HepG2 (cell line): ENCODE data around the gene EPHA3.

Experiments
- CHCHD3 ChIP-seq: sonication (generic); formaldehyde crosslinking; IDR thresholded peaks from 2 replicates; pipeline ENCODE4 v1.8.0; 2022; ENCODE audit warnings: mild to moderate bottlenecking, missing genetic modification reagents, moderate library complexity
- ESRRA ChIP-seq: sonication (generic); formaldehyde crosslinking; IDR thresholded peaks from 2 replicates; pipeline ENCODE4 v1.5.1; 2020; ENCODE audit warnings: mild to moderate bottlenecking, low read depth, missing genetic modification reagents
- ETV6 ChIP-seq: sonication (generic); formaldehyde crosslinking; conservative IDR thresholded peaks from 2 replicates; pipeline ENCODE4 v1.4.0; 2020; ENCODE audit warnings: missing genetic modification reagents
- FOXK1 ChIP-seq: sonication (generic); formaldehyde crosslinking; IDR thresholded peaks from 2 replicates; pipeline ENCODE4 v1.4.0; 2020; ENCODE audit warnings: low read depth, missing genetic modification reagents, borderline replicate concordance
- HCFC1 ChIP-seq: fragments of 150-350 bp; IDR thresholded peaks from 2 replicates; pipeline ENCODE4 v1.6.1; 2014; ENCODE audit warnings: low read depth, low read length
- JDP2 ChIP-seq: sonication (generic); formaldehyde crosslinking; IDR thresholded peaks from 2 replicates; pipeline ENCODE4 v1.8.1; 2022; ENCODE audit warnings: missing genetic modification reagents, borderline replicate concordance
- KLF6 ChIP-seq: IDR thresholded peaks from 2 replicates; pipeline ENCODE4 v1.8.0; 2016; ENCODE audit warnings: missing biosample characterization, missing genetic modification reagents
- SETDB1 ChIP-seq: sonication (generic); formaldehyde crosslinking; IDR thresholded peaks from 2 replicates; pipeline ENCODE4 v1.5.1; 2020; ENCODE audit warnings: missing genetic modification reagents, mild to moderate bottlenecking, borderline replicate concordance
- TCF7L2 ChIP-seq: IDR thresholded peaks from 2 replicates; pipeline ENCODE4 v1.6.1; 2011; ENCODE audit warnings: mild to moderate bottlenecking, low read depth, low read length, moderate library complexity
- YEATS4 ChIP-seq: sonication (generic); formaldehyde crosslinking; IDR thresholded peaks from 2 replicates; pipeline ENCODE4 v1.4.0; 2020; ENCODE audit warnings: missing genetic modification reagents, borderline replicate concordance
- TF ChIP-seq, protein P1 (sequence below): sonication (generic); formaldehyde crosslinking; conservative IDR thresholded peaks from 2 replicates; pipeline ENCODE4 v1.4.0; 2020; ENCODE audit warnings: missing genetic modification reagents
- TF ChIP-seq, protein P2 (sequence below): sonication (generic); formaldehyde crosslinking; IDR thresholded peaks from 2 replicates; pipeline ENCODE4 v1.4.0; 2020; ENCODE audit warnings: missing genetic modification reagents
- TF ChIP-seq, protein P3 (sequence below): sonication (generic); formaldehyde crosslinking; IDR thresholded peaks from 2 replicates; pipeline ENCODE4 v1.5.0; 2020; ENCODE audit warnings: mild to moderate bottlenecking, missing genetic modification reagents, moderate library complexity

DNA sequence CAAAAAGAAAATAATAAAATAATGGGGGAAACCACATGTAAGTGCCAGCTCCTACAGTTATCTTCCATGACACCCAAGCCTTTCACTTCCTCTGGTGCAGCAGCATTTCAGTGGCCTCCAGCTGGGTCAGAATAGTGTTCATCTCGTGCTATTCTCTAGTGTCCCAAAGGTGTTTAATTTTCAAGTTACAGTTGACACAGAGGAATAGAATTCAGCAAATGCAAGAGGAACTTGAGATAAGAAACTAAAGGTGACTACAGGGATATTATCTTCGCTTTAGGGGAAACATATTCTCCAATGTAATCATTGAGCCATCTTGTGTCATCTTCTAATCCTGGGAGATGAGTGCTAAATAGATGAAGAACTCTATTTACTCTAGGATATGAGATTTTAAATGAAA, 212.8 kb downstream of the EPHA3 start:
- TF ChIP-seq HCFC1 (no peak), JDP2 (CRISPR knock-in tag) (no peak), KLF6 (CRISPR knock-in tag) (no peak), ETV6 (CRISPR knock-in tag) (no peak), ESRRA (CRISPR knock-in tag) (no peak), SETDB1 (CRISPR knock-in tag) (no peak), FOXK1 (CRISPR knock-in tag) (no peak), YEATS4 (no peak), TCF7L2 (no peak), CHCHD3 (CRISPR knock-in tag) (no peak)
- TF ChIP-seq, protein P1, sequence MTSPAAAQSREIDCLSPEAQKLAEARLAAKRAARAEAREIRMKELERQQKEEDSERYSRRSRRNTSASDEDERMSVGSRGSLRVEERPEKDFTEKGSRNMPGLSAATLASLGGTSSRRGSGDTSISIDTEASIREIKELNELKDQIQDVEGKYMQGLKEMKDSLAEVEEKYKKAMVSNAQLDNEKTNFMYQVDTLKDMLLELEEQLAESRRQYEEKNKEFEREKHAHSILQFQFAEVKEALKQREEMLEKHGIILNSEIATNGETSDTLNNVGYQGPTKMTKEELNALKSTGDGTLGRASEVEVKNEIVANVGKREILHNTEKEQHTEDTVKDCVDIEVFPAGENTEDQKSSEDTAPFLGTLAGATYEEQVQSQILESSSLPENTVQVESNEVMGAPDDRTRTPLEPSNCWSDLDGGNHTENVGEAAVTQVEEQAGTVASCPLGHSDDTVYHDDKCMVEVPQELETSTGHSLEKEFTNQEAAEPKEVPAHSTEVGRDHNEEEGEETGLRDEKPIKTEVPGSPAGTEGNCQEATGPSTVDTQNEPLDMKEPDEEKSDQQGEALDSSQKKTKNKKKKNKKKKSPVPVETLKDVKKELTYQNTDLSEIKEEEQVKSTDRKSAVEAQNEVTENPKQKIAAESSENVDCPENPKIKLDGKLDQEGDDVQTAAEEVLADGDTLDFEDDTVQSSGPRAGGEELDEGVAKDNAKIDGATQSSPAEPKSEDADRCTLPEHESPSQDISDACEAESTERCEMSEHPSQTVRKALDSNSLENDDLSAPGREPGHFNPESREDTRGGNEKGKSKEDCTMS (CRISPR knock-in tag) = no peak
- TF ChIP-seq, protein P2, sequence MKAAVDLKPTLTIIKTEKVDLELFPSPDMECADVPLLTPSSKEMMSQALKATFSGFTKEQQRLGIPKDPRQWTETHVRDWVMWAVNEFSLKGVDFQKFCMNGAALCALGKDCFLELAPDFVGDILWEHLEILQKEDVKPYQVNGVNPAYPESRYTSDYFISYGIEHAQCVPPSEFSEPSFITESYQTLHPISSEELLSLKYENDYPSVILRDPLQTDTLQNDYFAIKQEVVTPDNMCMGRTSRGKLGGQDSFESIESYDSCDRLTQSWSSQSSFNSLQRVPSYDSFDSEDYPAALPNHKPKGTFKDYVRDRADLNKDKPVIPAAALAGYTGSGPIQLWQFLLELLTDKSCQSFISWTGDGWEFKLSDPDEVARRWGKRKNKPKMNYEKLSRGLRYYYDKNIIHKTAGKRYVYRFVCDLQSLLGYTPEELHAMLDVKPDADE (CRISPR knock-in tag) = no peak
- TF ChIP-seq, protein P3, sequence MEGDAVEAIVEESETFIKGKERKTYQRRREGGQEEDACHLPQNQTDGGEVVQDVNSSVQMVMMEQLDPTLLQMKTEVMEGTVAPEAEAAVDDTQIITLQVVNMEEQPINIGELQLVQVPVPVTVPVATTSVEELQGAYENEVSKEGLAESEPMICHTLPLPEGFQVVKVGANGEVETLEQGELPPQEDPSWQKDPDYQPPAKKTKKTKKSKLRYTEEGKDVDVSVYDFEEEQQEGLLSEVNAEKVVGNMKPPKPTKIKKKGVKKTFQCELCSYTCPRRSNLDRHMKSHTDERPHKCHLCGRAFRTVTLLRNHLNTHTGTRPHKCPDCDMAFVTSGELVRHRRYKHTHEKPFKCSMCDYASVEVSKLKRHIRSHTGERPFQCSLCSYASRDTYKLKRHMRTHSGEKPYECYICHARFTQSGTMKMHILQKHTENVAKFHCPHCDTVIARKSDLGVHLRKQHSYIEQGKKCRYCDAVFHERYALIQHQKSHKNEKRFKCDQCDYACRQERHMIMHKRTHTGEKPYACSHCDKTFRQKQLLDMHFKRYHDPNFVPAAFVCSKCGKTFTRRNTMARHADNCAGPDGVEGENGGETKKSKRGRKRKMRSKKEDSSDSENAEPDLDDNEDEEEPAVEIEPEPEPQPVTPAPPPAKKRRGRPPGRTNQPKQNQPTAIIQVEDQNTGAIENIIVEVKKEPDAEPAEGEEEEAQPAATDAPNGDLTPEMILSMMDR (CRISPR knock-in tag) = no peak
